PC-3 (cell line): ENCODE measurements around the gene KIF13A.

ENCODE experiments used
- EZH2 ChIP-seq: fragments of 300-600 bp; sonication (generic); IDR thresholded peaks from one replicate; pipeline ENCODE4 v1.6.1; 2017; ENCODE audit warnings: antibody characterized with exemption, mild to moderate bottlenecking, low read length; ENCODE audit not compliant: unreplicated experiment
- EZH2phosphoT487 ChIP-seq: fragments of 300-600 bp; sonication (generic); IDR thresholded peaks from 2 replicates; pipeline ENCODE4 v1.6.1; 2018; ENCODE audit warnings: mild to moderate bottlenecking, antibody characterized with exemption, low read length, borderline replicate concordance
- TF ChIP-seq, protein P1 (sequence below): fragments of 300-600 bp; sonication (generic); conservative IDR thresholded peaks from 2 replicates; pipeline ENCODE4 v1.5.1; 2017; ENCODE audit warnings: antibody characterized with exemption, low read depth, mild to moderate bottlenecking, low read length

DNA sequence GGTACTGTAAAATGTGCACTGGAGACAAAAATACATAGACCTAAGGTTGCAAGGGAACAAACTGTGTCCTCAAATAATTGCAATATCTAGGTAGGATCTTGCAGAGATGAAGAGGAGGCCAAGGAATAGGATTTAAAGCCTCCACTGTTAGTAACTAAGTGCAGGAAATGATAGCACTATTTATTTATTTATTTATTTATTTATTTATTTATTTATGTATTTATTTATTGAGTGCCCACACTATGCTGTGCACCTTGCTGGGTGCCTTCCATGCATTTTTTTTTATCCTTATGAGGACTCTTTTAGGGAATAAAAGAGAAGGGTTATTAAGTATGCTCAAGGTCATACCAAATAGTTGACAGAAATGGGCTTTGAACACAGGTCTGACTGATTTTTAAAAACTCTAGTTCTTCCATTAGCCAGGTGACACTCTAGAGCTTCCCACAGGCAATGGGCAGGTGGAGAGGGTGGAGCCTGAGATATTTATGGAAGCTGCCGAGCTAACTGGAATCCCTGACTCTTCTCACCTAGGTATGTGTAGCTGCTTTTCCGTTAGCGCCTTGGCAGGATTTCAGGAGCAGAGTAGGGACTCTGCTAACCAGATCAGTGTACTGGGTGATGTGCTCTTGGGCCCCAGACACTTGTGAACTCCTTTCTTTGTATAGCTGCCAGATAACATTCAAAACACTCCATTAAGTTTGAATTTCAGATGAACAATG is 268.0 kb downstream of the KIF13A start:
- TF ChIP-seq, protein P1, sequence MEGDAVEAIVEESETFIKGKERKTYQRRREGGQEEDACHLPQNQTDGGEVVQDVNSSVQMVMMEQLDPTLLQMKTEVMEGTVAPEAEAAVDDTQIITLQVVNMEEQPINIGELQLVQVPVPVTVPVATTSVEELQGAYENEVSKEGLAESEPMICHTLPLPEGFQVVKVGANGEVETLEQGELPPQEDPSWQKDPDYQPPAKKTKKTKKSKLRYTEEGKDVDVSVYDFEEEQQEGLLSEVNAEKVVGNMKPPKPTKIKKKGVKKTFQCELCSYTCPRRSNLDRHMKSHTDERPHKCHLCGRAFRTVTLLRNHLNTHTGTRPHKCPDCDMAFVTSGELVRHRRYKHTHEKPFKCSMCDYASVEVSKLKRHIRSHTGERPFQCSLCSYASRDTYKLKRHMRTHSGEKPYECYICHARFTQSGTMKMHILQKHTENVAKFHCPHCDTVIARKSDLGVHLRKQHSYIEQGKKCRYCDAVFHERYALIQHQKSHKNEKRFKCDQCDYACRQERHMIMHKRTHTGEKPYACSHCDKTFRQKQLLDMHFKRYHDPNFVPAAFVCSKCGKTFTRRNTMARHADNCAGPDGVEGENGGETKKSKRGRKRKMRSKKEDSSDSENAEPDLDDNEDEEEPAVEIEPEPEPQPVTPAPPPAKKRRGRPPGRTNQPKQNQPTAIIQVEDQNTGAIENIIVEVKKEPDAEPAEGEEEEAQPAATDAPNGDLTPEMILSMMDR: no peak
- TF ChIP-seq EZH2: no peak
- TF ChIP-seq EZH2phosphoT487: no peak
